CD14-positive monocyte (primary cell): Measurements from ENCODE around the gene TNS2. TPM values are rescaled to one million over a fixed set of nuclear protein-coding genes. Genes with fewer than 3 reads are reported as not detected.

ENCODE experiments used
- DNase-seq, 3 donors: peaks; one replicate each; pipeline ENCODE4 v3.0.0-alpha.2; 2011 to 2022
- H2AFZ ChIP-seq: 2 replicates; pipeline ENCODE4 v1.6.0; 2012; ENCODE audit warnings: mild to moderate bottlenecking, low read depth, low read length, inconsistent platforms; ENCODE audit not compliant: insufficient read depth, poor library complexity, severe bottlenecking
- H3K27ac ChIP-seq, 2 donors: 1 replicate in 1 of 2; 2 replicates in 1 of 2; pipeline ENCODE4 v1.5.1; 2012 to 2013; ENCODE audit warnings: low read length in 2 of 2, control low read depth in 1 of 2, inconsistent platforms in 1 of 2, low read depth in 1 of 2, mild to moderate bottlenecking in 1 of 2
- H3K27me3 ChIP-seq, 2 donors: one replicate each; pipeline versions ENCODE4 v1.6.0 to v1.6.1; 2011 to 2013; ENCODE audit warnings: low read length in 2 of 2; ENCODE audit not compliant: control insufficient read depth in 2 of 2, insufficient read depth in 2 of 2
- H3K36me3 ChIP-seq, 2 donors: replicated peaks in 1 of 2; 1 replicate in 1 of 2; 2 replicates in 1 of 2; pipeline versions ENCODE4 v1.5.1 to v1.6.1; 2012 to 2013; ENCODE audit warnings: low read length in 2 of 2, control low read depth in 1 of 2, inconsistent platforms in 1 of 2, mild to moderate bottlenecking in 1 of 2; ENCODE audit not compliant: insufficient read depth in 2 of 2, control insufficient read depth in 1 of 2
- H3K4me1 ChIP-seq, 2 donors: 1 replicate in 1 of 2; 2 replicates in 1 of 2; pipeline versions ENCODE4 v1.5.1 to v1.6.1; 2012 to 2013; ENCODE audit warnings: low read length in 2 of 2, control low read depth in 1 of 2, inconsistent platforms in 1 of 2, mild to moderate bottlenecking in 1 of 2, moderate library complexity in 1 of 2; ENCODE audit not compliant: insufficient read depth in 2 of 2, control insufficient read depth in 1 of 2
- H3K4me2 ChIP-seq: replicated peaks from 2 replicates; pipeline ENCODE3; 2012; ENCODE audit warnings: low read length, moderate library complexity, mild to moderate bottlenecking; ENCODE audit not compliant: poor library complexity, severe bottlenecking; ENCODE audit errors: extremely low read depth
- H3K4me3 ChIP-seq, 3 experiments: fragments of 200-600 bp in 1 of 3; sonication (generic) in 1 of 3; replicated peaks in 1 of 3; 1 replicate in 2 of 3; 2 replicates in 1 of 3; pipeline ENCODE4 v1.5.1; 2011 to 2013; ENCODE audit warnings: low read length in 3 of 3, mild to moderate bottlenecking in 3 of 3, control low read depth in 2 of 3, low read depth in 2 of 3, inconsistent platforms in 1 of 3, moderate library complexity in 1 of 3
- H3K79me2 ChIP-seq: 2 replicates; pipeline ENCODE4 v1.6.0; 2012; ENCODE audit warnings: mild to moderate bottlenecking, control low read depth, inconsistent platforms, low read length, moderate library complexity; ENCODE audit not compliant: insufficient read depth
- H3K9ac ChIP-seq: 2 replicates; pipeline ENCODE4 v1.6.0; 2017; ENCODE audit warnings: low read length, mild to moderate bottlenecking; ENCODE audit not compliant: insufficient read depth, poor library complexity, severe bottlenecking
- H3K9me3 ChIP-seq, 2 donors: replicated peaks in 1 of 2; 1 replicate in 1 of 2; 2 replicates in 1 of 2; pipeline versions ENCODE4 v1.5.1 to v1.6.1; 2012 to 2013; ENCODE audit warnings: low read length in 2 of 2, control low read depth in 1 of 2; ENCODE audit not compliant: control insufficient read depth in 1 of 2, insufficient read depth in 1 of 2
- H4K20me1 ChIP-seq: 2 replicates; pipeline ENCODE4 v1.6.0; 2012; ENCODE audit warnings: mild to moderate bottlenecking, low read length, control low read depth, moderate library complexity; ENCODE audit not compliant: insufficient read depth
- H3K27ac Mint-ChIP-seq, 7 donors: one replicate each; pipeline ENCODE4 v1.8.0; 2020; ENCODE audit warnings: mild to moderate bottlenecking in 7 of 7, mixed read lengths in 7 of 7, moderate library complexity in 6 of 7, inconsistent platforms in 2 of 7
- H3K27me3 Mint-ChIP-seq, 3 donors: one replicate each; pipeline ENCODE4 v1.8.0; 2021 to 2022; ENCODE audit warnings: low read depth in 3 of 3, mild to moderate bottlenecking in 3 of 3, mixed read lengths in 3 of 3, moderate library complexity in 3 of 3, inconsistent platforms in 1 of 3
- H3K36me3 Mint-ChIP-seq, 2 donors: one replicate each; pipeline ENCODE4 v1.8.0; 2020; ENCODE audit warnings: mixed read lengths in 2 of 2, inconsistent platforms in 1 of 2, mild to moderate bottlenecking in 1 of 2
- H3K4me1 Mint-ChIP-seq: one replicate; pipeline ENCODE4 v1.8.0; 2020; ENCODE audit warnings: mild to moderate bottlenecking, mixed read lengths
- H3K4me3 Mint-ChIP-seq, 2 donors: one replicate each; pipeline ENCODE4 v1.8.0; 2020; ENCODE audit warnings: mild to moderate bottlenecking in 2 of 2, mixed read lengths in 2 of 2, moderate library complexity in 1 of 2
- H3K9me3 Mint-ChIP-seq, 7 donors: one replicate each; pipeline ENCODE4 v1.8.0; 2020 to 2022; ENCODE audit warnings: mixed read lengths in 7 of 7, mild to moderate bottlenecking in 6 of 7, moderate library complexity in 6 of 7, inconsistent platforms in 2 of 7
- WGBS: methylation state at CpG from one replicate; pipeline ENCODE4 v1.1.5; 2013; ENCODE audit warnings: missing lambda C conversion rate; ENCODE audit not compliant: insufficient coverage; 5-methylcytosine and 5-hydroxymethylcytosine counted together
- intact Hi-C, 2 donors: fragments of 100-400 bp; cut with micrococcal nuclease; formaldehyde crosslinking; loops; one replicate each; pipeline versions ENCODE4 v1.15.0 to v1.15.1; 2023
- polyA plus RNA-seq, 3 donors: library from polyadenylated mRNA; depleted of rRNA in 1 of 3; unstranded in 2 of 3; stranded (reverse) in 1 of 3; fragments of 300-500 nt in 2 of 3; fragments of >200 nt in 1 of 3; fragmentation: Illumina TruSeq in 2 of 3; gene quantifications; 1 replicate in 2 of 3; 2 replicates in 1 of 3; pipeline ENCODE4 v1.2.3, GENCODE V29; 2012 to 2021
- TF ChIP-seq, protein P1 (sequence below): fragments of 200-600 bp; IDR thresholded peaks from one replicate; pipeline ENCODE4 v1.8.0; 2022; ENCODE audit warnings: antibody characterized with exemption, mild to moderate bottlenecking

TNS2 gene
- polyA plus RNA-seq, 3 donors = 0.05 to 0.43 (median 0.36) TPM

DNA sequence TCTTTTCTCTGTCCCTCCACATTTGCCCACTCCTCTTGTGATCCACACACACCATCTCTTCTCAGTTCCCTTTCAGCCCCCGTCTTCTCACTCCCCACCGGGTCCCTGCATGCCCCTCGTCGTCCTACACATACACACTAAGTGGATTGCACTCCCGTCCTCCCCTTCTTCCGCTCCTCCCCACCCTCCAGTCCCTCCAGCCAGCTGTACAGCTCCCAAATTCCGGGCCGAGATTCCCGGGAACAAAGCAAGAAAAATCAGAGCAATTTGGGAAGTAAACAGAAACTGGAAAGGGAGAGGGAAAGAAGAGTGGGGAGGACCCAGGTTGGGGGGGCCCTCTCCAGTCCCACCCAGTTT, 47.3 kb downstream of the TNS2 start:
- Mint-ChIP-seq H3K4me1 (peaks cover 45% of the 10 kb centered on the region), H3K27me3 (peaks cover 29 to 34% (median 32%) of the 10 kb centered on the region in 3 donors), H3K36me3 (peaks cover 0 to 13% of the 10 kb centered on the region in 2 donors), H3K27ac (peak overlapping the region in 3 of 7 donors; percentile 30 to 57 (median 46)), H3K9me3 (peaks cover 0 to 4% (median 0%) of the 10 kb centered on the region in 7 donors), H3K4me3 (peak overlapping the region; percentile 79 to 94)
- H2AFZ ChIP-seq = peak overlapping the region; percentile 85
- peaks cover 15 to 24% of the 10 kb centered on the region in 2 donors for H3K27me3 ChIP-seq
- TF ChIP-seq, protein P1, sequence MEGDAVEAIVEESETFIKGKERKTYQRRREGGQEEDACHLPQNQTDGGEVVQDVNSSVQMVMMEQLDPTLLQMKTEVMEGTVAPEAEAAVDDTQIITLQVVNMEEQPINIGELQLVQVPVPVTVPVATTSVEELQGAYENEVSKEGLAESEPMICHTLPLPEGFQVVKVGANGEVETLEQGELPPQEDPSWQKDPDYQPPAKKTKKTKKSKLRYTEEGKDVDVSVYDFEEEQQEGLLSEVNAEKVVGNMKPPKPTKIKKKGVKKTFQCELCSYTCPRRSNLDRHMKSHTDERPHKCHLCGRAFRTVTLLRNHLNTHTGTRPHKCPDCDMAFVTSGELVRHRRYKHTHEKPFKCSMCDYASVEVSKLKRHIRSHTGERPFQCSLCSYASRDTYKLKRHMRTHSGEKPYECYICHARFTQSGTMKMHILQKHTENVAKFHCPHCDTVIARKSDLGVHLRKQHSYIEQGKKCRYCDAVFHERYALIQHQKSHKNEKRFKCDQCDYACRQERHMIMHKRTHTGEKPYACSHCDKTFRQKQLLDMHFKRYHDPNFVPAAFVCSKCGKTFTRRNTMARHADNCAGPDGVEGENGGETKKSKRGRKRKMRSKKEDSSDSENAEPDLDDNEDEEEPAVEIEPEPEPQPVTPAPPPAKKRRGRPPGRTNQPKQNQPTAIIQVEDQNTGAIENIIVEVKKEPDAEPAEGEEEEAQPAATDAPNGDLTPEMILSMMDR = no peak
- no peaks in the 10 kb centered on the region for H3K36me3 ChIP-seq
- peaks cover 54% of the 10 kb centered on the region in 2 donors for H3K4me1 ChIP-seq
- no peak overlapping the region for H3K27ac ChIP-seq
- H3K4me3 ChIP-seq = peak overlapping the region; percentile 17 to 75 (median 25)
- H3K79me2 ChIP-seq = no peaks in the 10 kb centered on the region
- no peaks in the 10 kb centered on the region for H3K9me3 ChIP-seq
- peak overlapping the region; percentile 93 for H3K4me2 ChIP-seq
- no peaks in the 10 kb centered on the region for H4K20me1 ChIP-seq
- peak overlapping the region; percentile 46 for H3K9ac ChIP-seq
- intact Hi-C loops = loop anchor here in 1 of 2 donors (10.0 kb wide), 1 partner anchor 52 kb away; no protein-coding TSS in a partner anchor
- WGBS = 0% methylated on average over 2 of the region's 9 CpGs
- DNase-seq = no peak

DNA sequence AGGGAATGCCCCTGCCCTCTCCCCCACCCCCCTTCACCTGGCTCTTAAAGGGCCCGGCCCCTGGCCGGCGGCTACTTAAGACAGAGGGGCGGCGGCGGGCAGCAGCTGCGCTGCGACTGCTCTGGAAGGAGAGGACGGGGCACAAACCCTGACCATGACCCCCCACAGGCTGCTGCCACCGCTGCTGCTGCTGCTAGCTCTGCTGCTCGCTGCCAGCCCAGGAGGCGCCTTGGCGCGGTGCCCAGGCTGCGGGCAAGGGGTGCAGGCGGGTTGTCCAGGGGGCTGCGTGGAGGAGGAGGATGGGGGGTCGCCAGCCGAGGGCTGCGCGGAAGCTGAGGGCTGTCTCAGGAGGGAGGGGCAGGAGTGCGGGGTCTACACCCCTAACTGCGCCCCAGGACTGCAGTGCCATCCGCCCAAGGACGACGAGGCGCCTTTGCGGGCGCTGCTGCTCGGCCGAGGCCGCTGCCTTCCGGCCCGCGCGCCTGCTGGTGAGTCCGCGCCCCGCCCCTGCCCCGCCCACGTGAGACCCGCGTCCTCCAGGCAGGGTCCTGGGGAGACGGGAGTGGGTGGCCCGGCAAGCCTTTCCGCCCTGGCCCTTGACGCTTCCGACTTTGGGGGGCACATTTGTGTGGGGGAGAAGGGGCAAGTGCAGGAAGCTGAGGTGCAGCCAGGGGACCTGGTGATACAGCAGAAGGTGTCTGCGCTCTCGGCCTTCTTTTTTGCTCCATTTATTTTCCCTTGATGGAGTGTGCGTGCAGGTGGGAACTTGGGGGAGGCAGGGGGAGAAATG, 47.9 kb downstream of the TNS2 start, which contains the start of gene IGFBP6:
Gene IGFBP6 (plus strand): TSS at position 104 of the 790 bp plus-strand sequence. CDS start 51 bp downstream, at position 155.
- no peaks in the 10 kb centered on the region for H3K9me3 ChIP-seq
- peak within 1 kb of the TSS; percentile 85 for H2AFZ ChIP-seq
- no peak within 1 kb of the TSS for H3K27ac ChIP-seq
- H3K4me3 ChIP-seq = peak within 1 kb of the TSS; percentile 17 to 75 (median 25)
- peak within 1 kb of the TSS; percentile 93 for H3K4me2 ChIP-seq
- H3K9me3 Mint-ChIP-seq = peaks cover 0 to 4% (median 0%) of the 10 kb centered on the region in 7 donors
- H3K27ac Mint-ChIP-seq = peak within 1 kb of the TSS in 5 of 7 donors; percentile 31 to 77 (median 41)
- no peaks in the 10 kb centered on the region for H4K20me1 ChIP-seq
- H3K79me2 ChIP-seq = no peaks in the 10 kb centered on the region
- H3K4me1 Mint-ChIP-seq = peaks cover 51% of the 10 kb centered on the region
- under 1% methylated on average over 39 of the region's 51 CpGs for whole genome bisulfite sequencing
- H3K4me3 Mint-ChIP-seq = peak within 1 kb of the TSS; percentile 79 to 94
- peaks cover 0 to 13% of the 10 kb centered on the region in 2 donors for H3K36me3 Mint-ChIP-seq
- H3K9ac ChIP-seq = peak within 1 kb of the TSS; percentile 46
- H3K36me3 ChIP-seq = no peaks in the 10 kb centered on the region
- DNase-seq = peak; percentile 23 to 47 (median 41)
- H3K27me3 Mint-ChIP-seq = peaks cover 29 to 34% (median 33%) of the 10 kb centered on the region in 3 donors
- TF ChIP-seq, protein P1 = no peak
- intact Hi-C loops = loop anchor here in 1 of 2 donors (2.0 to 10.0 kb wide), 2 partner anchors 19 to 53 kb away; partner anchors contain the start of gene SPRYD3
- peaks cover 15 to 24% of the 10 kb centered on the region in 2 donors for H3K27me3 ChIP-seq
- peaks cover 60% of the 10 kb centered on the region in 2 donors for H3K4me1 ChIP-seq
